Activated T-cell treated with anti-CD3 and anti-CD28 coated beads, Interleukin-2, amount 50 U/mL, for 1 hour (primary cell): Measurements from ENCODE around the gene ZNF217.
"Not testable (repeated sequence)": the region's sequence is repeated elsewhere in the genome, so short reads cannot be mapped to it uniquely, and the experiment has no call there.

Source experiments
- DNase-seq: peaks from one replicate; pipeline ENCODE4 v3.0.0-alpha.2; 2020

ZNF217 gene

DNA sequence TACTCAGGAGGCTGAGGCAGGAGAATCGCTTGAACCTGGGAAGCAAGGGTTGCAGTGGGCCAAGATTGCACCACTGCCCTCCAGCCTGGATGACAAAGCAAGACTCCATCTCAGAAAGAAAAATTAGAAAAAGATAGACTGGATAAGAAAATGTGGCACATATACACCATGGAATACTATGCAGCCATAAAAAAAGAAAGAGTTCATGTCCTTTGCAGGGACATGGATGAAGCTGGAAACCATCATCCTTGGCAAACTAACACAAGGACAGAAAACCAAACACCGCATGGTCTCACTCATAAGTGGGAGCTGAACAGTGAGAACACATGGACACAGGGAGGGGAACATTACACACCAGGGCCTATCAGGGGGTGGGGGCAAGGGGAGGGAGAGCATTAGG lies 70.0 kb downstream of the ZNF217 start:
- DNase-seq = not testable (repeated sequence)

DNA sequence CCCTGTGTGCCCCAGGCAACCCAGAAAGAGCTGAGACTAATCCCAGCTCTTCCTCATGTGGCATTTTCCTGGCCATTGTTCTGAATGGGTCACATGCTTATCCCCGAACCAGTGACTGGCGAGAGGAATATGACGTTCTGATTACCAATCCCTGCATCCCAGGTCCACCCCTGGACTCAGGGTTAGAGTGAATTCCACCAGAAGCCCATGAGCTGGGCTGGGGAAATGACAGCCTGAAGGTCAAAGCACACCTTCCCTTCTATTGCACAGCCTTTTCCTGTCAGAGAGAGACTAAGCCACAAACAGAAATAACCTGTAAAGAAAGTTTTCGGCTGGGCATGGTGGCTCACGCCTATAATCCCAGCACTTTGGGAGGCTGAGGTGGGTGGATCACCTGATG lies 70.9 kb downstream of the ZNF217 start:
- no peak for DNase-seq

DNA sequence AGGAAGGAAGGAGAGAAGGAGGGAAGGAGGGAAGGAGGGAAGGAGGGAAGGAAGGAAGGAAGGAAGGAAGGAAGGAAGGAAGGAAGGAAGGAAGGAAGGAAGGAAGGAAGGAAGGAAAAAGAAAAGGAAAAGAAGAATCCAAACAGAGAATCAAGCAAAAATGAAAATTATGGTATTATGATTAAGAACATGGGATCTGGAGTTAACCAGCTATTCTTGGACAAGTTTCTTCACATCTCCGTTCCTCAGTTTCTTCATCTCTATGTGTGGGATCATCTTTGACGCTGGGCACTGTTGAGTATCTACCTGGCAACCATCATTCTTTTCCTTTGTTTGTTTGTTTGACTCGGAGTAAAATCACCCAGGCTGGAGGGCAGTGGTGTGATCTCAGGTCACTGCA lies 71.6 kb downstream of the ZNF217 start:
- DNase-seq = no peak

DNA sequence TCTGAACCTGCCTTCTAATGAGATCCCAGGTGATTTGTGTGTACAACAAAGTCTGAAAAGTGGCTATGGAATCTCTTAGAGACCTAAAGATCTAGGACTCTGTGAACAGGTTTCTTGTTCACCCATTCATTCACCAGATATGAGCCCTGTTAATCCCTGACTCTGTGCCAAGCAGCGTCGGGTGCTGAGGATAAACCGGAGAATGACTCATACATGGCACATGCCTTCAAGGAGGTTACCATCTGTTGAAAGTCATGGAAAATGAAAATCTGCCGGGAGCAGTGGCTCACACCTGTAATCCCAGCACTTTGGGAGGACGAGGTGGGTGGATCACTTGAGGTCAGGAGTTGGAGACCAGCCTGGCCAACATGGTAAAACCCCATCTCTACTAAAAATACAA lies 72.2 kb downstream of the ZNF217 start:
- DNase-seq = not testable (repeated sequence)

DNA sequence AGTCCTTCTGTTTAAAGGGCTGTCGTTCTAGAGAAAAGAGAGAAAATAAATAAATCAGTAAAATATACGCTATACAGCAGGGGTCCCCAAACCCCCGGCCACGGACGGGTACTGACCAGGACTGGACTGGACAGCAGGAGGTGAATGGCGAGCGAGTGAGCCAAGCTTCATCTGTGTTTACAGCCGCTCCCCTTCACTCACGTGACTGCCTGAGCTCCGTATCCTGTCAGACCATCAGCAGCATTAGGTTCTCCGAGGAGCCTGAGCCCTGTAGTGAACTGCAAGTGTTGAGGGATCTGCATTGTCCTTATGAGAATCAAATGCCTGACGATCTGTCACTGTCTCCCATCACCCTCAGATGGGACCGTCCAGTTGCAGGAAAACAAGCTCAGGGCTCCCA lies 76.5 kb downstream of the ZNF217 start:
- DNase-seq = no peak
